T follicular helper cell (primary cell): ENCODE results near the gene B3GAT1.

Experiments used
- DNase-seq: peaks from one replicate; pipeline ENCODE4 v3.0.0-alpha.2; 2020; ENCODE audit warnings: low read depth

Gene B3GAT1

DNA sequence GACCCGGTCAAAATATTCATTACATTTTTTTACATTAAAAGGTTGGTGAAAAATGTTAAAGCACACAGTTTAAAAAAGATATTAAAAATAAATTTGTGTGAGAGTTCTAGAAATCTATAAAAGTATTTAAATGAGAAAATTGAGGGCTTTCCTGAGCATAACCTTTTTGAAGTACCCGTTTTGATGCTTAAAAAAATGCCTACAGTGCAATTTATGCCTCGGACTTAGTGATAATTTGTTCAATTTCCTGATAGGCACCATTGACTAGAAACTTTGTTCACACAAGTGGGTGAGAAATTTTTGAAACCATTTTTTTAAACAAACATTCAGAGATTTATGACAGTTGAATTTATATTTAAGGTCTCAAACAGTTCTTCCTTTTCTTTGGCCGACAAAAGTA is 29.7 kb upstream of the B3GAT1 start:
- no peak for DNase-seq

GRCh38 chr11:134441281-134441680 is 29.2 kb upstream of the B3GAT1 start:
- DNase-seq = no peak

- no peak for DNase-seq
These were observed 28.8 kb upstream of the B3GAT1 start for GRCh38 chr11:134440851-134441250.

- no peak for DNase-seq
These were observed 26.8 kb upstream of the B3GAT1 start for GRCh38 chr11:134438542-134439537.

DNA sequence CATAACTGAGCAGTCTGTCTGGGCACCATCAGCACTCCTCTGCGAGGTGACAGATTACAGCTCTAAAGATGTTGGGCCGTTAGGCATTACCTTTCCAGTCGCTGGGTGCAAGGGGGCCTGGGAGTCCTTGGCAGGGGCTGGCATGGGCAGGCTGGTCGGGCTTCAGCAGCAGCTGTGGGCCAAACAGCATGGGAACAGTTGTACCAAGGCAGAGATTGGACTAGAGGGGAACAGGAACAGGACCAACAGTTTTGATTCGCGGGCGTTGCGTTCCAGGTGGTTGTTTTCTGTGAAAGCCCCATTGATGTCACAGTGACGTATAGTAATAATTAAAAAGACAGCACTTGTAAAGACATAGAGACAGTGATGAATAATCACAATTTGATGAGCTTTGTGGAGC is 25.8 kb upstream of the B3GAT1 start:
- DNase-seq = no peak

GRCh38 chr11:134436781-134437180 is 24.7 kb upstream of the B3GAT1 start:
- no peak for DNase-seq

- no peak for DNase-seq
These were observed 21.8 kb upstream of the B3GAT1 start for GRCh38 chr11:134433806-134434205.

- DNase-seq = no peak
These were observed 21.2 kb upstream of the B3GAT1 start for GRCh38 chr11:134433251-134433650.

DNA sequence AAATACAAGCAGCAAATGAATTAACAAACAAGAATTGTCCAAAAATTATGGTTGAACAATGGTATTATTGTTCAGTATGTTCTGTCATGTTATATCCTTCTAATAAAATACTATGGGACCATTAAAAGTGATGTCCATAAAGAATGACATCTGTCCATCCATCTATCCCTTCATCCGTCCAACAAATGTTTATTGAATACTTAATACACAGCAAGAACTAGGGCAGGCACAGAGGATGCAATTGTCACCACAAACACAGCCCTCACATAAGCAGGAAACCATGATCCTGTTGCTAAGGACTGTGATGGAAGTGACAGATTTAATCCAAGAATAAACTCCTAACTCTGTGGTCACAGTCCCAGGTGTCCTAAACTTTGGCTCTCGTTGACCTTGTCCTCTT is 20.7 kb upstream of the B3GAT1 start:
- no peak for DNase-seq

GRCh38 chr11:134429106-134429505 is 17.1 kb upstream of the B3GAT1 start:
- DNase-seq = no peak

GRCh38 chr11:134425816-134426536 is 13.9 kb upstream of the B3GAT1 start:
- DNase-seq = no peak

DNA sequence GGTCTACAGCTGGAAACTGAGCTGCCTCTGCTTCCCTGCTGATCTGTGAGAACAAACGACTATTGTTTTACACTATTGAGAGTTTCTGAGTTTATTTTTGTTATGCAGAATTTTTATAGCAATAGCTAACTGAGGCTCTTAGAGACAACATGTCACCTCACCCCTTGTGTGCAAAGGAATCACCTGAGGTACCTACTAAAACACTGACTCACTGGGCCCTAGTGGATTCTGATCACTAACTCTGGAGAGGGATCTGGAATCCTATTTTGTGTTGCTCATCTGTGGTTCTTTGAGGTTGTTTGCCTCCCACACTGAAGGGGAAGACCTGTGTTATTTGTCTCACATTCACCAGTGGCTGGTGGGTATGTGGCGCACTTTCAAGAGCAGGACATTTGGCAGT is 13.4 kb upstream of the B3GAT1 start:
- DNase-seq = no peak

- no peak for DNase-seq
These were observed 11.1 kb upstream of the B3GAT1 start for GRCh38 chr11:134423106-134423505.

- DNase-seq = no peak
These were observed 6.1 kb upstream of the B3GAT1 start for GRCh38 chr11:134417871-134418840.

DNA sequence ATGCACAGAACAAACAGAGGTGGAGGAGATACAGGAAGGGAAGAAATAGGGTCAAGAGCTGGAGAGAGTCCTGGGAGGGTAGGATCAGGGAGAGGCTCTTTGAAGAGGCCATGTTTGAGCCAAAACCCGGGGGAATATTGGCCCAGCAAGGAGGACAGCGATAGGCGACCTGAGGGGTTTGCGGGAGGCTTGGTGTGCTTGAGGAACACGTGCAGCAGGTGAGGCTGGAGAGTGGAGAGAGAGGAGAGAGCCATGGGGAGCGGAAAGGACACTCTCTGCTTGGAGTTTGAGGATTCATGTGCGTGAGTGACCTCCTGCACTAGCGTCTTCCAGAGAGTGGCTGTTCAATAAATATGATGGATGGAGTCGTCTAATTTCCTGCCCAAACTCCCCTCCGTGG is 4.7 kb upstream of the B3GAT1 start:
- DNase-seq = no peak

DNA sequence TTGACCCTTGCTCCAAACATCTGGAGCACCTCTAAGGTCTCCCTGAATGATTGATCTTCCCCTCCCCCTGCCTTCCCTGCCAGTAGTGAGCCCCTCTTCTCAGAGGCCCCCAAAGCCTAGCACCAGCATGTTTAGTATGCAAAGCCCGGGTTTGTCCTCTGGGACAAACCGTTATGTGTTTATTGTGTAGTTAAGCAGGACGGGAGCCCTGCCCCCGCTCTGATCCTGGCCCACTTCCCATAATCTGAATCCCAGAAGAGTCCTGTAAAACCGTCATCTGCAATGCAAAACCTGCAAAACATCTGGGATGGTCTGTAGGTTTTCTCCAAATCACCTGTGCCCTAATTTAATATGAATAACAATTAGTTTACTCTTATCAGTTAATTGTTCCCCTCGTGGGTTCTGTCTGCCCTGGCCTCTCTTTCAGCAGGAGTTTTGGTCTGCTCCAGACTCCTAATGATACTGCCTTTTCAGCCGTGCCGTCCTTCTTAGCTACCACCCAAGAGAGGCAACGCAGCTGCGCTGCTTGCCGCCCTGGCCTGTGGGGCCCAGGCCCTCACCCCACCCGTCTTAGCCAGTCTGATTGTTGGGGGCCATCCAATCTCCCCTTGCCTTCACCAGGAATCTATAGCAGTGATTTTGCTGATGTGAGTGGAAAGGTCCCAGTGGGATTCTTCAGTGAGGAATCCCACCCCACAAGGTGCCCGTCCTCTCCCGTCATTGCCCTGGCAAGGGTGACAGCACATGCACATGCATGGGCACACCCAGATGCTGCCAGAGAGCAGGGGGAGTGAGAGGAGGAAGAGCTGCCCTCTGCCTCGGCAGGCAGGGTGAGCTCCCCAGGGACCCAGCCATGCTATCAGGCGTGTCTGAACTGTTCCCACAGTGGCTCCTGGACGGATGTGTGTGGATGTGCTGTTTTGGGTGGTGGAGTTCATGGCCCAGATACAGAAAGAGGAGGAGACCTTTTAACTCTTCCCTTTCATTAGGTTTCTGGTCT is 3.0 kb upstream of the B3GAT1 start:
- no peak for DNase-seq

- no peak for DNase-seq
These were observed 2.0 kb upstream of the B3GAT1 start for GRCh38 chr11:134413826-134414731.

GRCh38 chr11:134413043-134413825 is 1.2 kb upstream of the B3GAT1 start:
- no peak for DNase-seq

DNA sequence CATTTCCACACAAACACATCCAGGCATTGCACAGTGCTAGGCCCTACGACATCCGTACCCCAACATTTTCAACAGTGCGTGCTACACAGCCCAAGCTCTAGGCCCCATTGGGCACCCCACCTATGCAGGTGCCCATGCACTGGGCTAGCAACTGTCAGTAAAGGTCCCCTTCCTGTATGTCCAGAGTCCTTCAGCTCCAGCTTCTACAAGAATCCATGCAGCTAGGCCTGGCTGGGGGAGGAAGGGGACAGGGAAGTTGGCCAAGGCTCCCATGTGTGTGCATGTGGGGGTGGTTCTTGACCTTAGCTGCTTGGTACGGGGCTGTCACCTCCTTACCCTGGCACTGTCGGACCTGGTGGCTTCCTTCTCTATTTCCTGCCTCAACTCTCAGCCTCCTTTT is 1.3 kb downstream of the B3GAT1 start:
- DNase-seq = no peak
